DOHH2 (cell line): ENCODE data around the gene KDM8.
A peak's percentile ranks its signal among the peaks of the same experiment; 100 is the strongest.

ENCODE experiments used
- H3F3A ChIP-seq: fragments of 200-600 bp; sonication (generic), shearing (Covaris generic); 2 replicates; pipeline ENCODE4 v1.6.0; 2016; ENCODE audit warnings: antibody characterized with exemption, mild to moderate bottlenecking; ENCODE audit not compliant: control insufficient read depth, insufficient read depth
- H3K27ac ChIP-seq: fragments of 200-600 bp; sonication (generic); 2 replicates; pipeline ENCODE4 v1.5.1; 2014; ENCODE audit warnings: low read depth, mild to moderate bottlenecking, low read length, moderate library complexity
- H3K27me3 ChIP-seq: fragments of 200-600 bp; sonication (generic); 2 replicates; pipeline ENCODE4 v1.6.1; 2014; ENCODE audit warnings: mild to moderate bottlenecking, low read length, mixed read lengths; ENCODE audit not compliant: control insufficient read depth
- H3K36me3 ChIP-seq: fragments of 200-600 bp; sonication (generic); 2 replicates; pipeline ENCODE4 v1.6.1; 2014; ENCODE audit warnings: mild to moderate bottlenecking, low read length, moderate library complexity, mixed read lengths; ENCODE audit not compliant: control insufficient read depth
- H3K4me1 ChIP-seq: fragments of 200-600 bp; sonication (generic); 2 replicates; pipeline ENCODE4 v1.6.1; 2014; ENCODE audit warnings: mild to moderate bottlenecking, low read length, mixed read lengths; ENCODE audit not compliant: control insufficient read depth
- H3K4me2 ChIP-seq: fragments of 200-600 bp; sonication (generic); 2 replicates; pipeline ENCODE4 v1.6.0; 2014; ENCODE audit warnings: mild to moderate bottlenecking, low read length, moderate library complexity
- H3K4me3 ChIP-seq: fragments of 200-600 bp; sonication (generic); 2 replicates; pipeline ENCODE4 v1.5.1; 2014; ENCODE audit warnings: mild to moderate bottlenecking, low read length, mixed read lengths
- H3K79me2 ChIP-seq: fragments of 200-600 bp; sonication (generic); 2 replicates; pipeline ENCODE4 v1.6.1; 2014; ENCODE audit warnings: mild to moderate bottlenecking, low read length, mixed read lengths; ENCODE audit not compliant: control insufficient read depth
- H3K9me2 ChIP-seq: fragments of 200-600 bp; sonication (generic); replicated peaks from 2 replicates; pipeline ENCODE4 v1.6.1; 2014; ENCODE audit warnings: mild to moderate bottlenecking, low read length, mixed read lengths; ENCODE audit not compliant: control insufficient read depth
- H3K9me3 ChIP-seq: fragments of 200-600 bp; sonication (generic); 2 replicates; pipeline ENCODE4 v1.6.1; 2014; ENCODE audit warnings: antibody characterized with exemption, low read length, mixed read lengths; ENCODE audit not compliant: control insufficient read depth, insufficient read depth
- H4K20me1 ChIP-seq: fragments of 200-600 bp; sonication (generic); 2 replicates; pipeline ENCODE4 v1.6.0; 2014; ENCODE audit warnings: low read depth, mild to moderate bottlenecking, antibody characterized with exemption, low read length, moderate library complexity; ENCODE audit not compliant: control insufficient read depth, insufficient read depth
- CTCF ChIP-seq: fragments of 200-600 bp; sonication (generic); IDR thresholded peaks from one replicate; pipeline ENCODE4 v1.5.1; 2014; ENCODE audit warnings: antibody characterized with exemption, mild to moderate bottlenecking, low read depth, low read length; ENCODE audit not compliant: poor library complexity, severe bottlenecking
- EZH2phosphoT487 ChIP-seq: fragments of 200-600 bp; sonication (generic); IDR thresholded peaks from 2 replicates; pipeline ENCODE4 v1.6.1; 2017; ENCODE audit warnings: borderline replicate concordance, mild to moderate bottlenecking, antibody characterized with exemption, low read length, moderate library complexity, mixed read lengths

KDM8 gene

GRCh38 chr16:27235938-27236245 is 32.6 kb downstream of the KDM8 start:
- no peaks in the 10 kb centered on the region for H4K20me1 ChIP-seq
- no peaks in the 10 kb centered on the region for H3K9me3 ChIP-seq
- peaks cover 25% of the 10 kb centered on the region for H3F3A ChIP-seq
- no peaks in the 10 kb centered on the region for H3K27me3 ChIP-seq
- H3K27ac ChIP-seq = peak overlapping the region; percentile 86
- TF ChIP-seq CTCF (no peak), EZH2phosphoT487 (no peak)
- peak overlapping the region; percentile 78 for H3K4me2 ChIP-seq
- peak overlapping the region; percentile 64 for H3K4me3 ChIP-seq
- no peaks in the 10 kb centered on the region for H3K9me2 ChIP-seq
- H3K36me3 ChIP-seq = peaks cover 24% of the 10 kb centered on the region
- H3K79me2 ChIP-seq = peaks cover 9% of the 10 kb centered on the region
- H3K4me1 ChIP-seq = peaks cover 86% of the 10 kb centered on the region

GRCh38 chr16:27236635-27237218 is 33.4 kb downstream of the KDM8 start:
- TF ChIP-seq EZH2phosphoT487 (no peak), CTCF (no peak)
- peak overlapping the region; percentile 86 for H3K27ac ChIP-seq

GRCh38 chr16:27237219-27238015 is 34.1 kb downstream of the KDM8 start:
- Histone ChIP-seq H3K79me2 (peaks cover 9% of the 10 kb centered on the region), H3K27me3 (no peaks in the 10 kb centered on the region), H3K36me3 (peaks cover 18% of the 10 kb centered on the region), H3F3A (peaks cover 25% of the 10 kb centered on the region), H4K20me1 (no peaks in the 10 kb centered on the region), H3K9me3 (no peaks in the 10 kb centered on the region), H3K9me2 (no peaks in the 10 kb centered on the region), H3K4me1 (peaks cover 86% of the 10 kb centered on the region), H3K4me3 (peak overlapping the region; percentile 64), H3K27ac (peak overlapping the region; percentile 86), H3K4me2 (peak overlapping the region; percentile 81)
- TF ChIP-seq EZH2phosphoT487 (no peak), CTCF (no peak)

More at GRCh38 chr16:27236635-27237218, 33.4 kb downstream of the KDM8 start:
- Histone ChIP-seq H3K4me3 (peak overlapping the region; percentile 64), H3K79me2 (peaks cover 9% of the 10 kb centered on the region), H3F3A (peaks cover 25% of the 10 kb centered on the region), H3K36me3 (peaks cover 19% of the 10 kb centered on the region), H3K27me3 (no peaks in the 10 kb centered on the region), H3K4me1 (peaks cover 86% of the 10 kb centered on the region), H3K9me2 (no peaks in the 10 kb centered on the region), H3K9me3 (no peaks in the 10 kb centered on the region), H4K20me1 (no peaks in the 10 kb centered on the region), H3K4me2 (peak overlapping the region; percentile 81)
